HL-60 (cell line): ENCODE measurements around the gene DRD4.

Source experiments
- DNase-seq, 2 experiments: peaks; one replicate each; pipeline ENCODE4 v3.0.0-alpha.2; 2010 to 2020; ENCODE audit warnings: low read depth in 1 of 2, low spot score in 1 of 2
- H3K27ac ChIP-seq: fragments of 250-450 bp; sonication (Bioruptor Pico); replicated peaks from 2 replicates; pipeline ENCODE4 v1.5.1; 2020; ENCODE audit warnings: mild to moderate bottlenecking, moderate library complexity
- H3K27me3 ChIP-seq: fragments of 250-450 bp; sonication (Bioruptor Pico); 2 replicates; pipeline ENCODE4 v1.5.1; 2021; ENCODE audit warnings: mild to moderate bottlenecking, moderate library complexity; ENCODE audit not compliant: insufficient read depth, poor library complexity, severe bottlenecking
- H3K4me3 ChIP-seq: replicated peaks from 2 replicates; pipeline ENCODE4 v1.5.1; 2011; ENCODE audit warnings: mild to moderate bottlenecking, control low read depth, low read length; ENCODE audit not compliant: insufficient read depth
- CTCF ChIP-seq: IDR thresholded peaks from one replicate; pipeline ENCODE4 v1.5.1; 2011; ENCODE audit warnings: low read length, control low read depth, inconsistent platforms; ENCODE audit not compliant: insufficient read depth
- GABPA ChIP-seq: IDR thresholded peaks from 2 replicates; pipeline ENCODE4 v1.6.1; 2012; ENCODE audit warnings: low read depth
- POLR2AphosphoS5 ChIP-seq: IDR thresholded peaks from 2 replicates; pipeline ENCODE4 v1.6.1; 2012; ENCODE audit warnings: low read depth
- REST ChIP-seq: IDR thresholded peaks from 2 replicates; pipeline ENCODE4 v1.6.1; 2012; ENCODE audit warnings: low read depth; ENCODE audit not compliant: insufficient replicate concordance
- SPI1 ChIP-seq: IDR thresholded peaks from 2 replicates; pipeline ENCODE4 v1.6.1; 2012; ENCODE audit warnings: low read depth, mild to moderate bottlenecking, borderline replicate concordance

DRD4 gene

GRCh38 chr11:609341-609811 lies 27.7 kb upstream of the DRD4 start:
- TF ChIP-seq SPI1 = no peak
- TF ChIP-seq GABPA = no peak
- TF ChIP-seq CTCF = no peak
- no peak for TF ChIP-seq POLR2AphosphoS5
- no peak for TF ChIP-seq REST
- no peak overlapping the region for H3K27ac ChIP-seq
- DNase-seq = no peak
- no peak overlapping the region for H3K4me3 ChIP-seq
- no peaks in the 10 kb centered on the region for H3K27me3 ChIP-seq

- Histone ChIP-seq H3K27me3 (no peaks in the 10 kb centered on the region), H3K4me3 (no peak overlapping the region), H3K27ac (no peak overlapping the region)
- TF ChIP-seq POLR2AphosphoS5 = no peak
- no peak for TF ChIP-seq REST
- TF ChIP-seq GABPA = no peak
- TF ChIP-seq SPI1 = no peak
- TF ChIP-seq CTCF = no peak
- no peak for DNase-seq
Measured at GRCh38 chr11:610146-610801, 26.8 kb upstream of the DRD4 start.

GRCh38 chr11:611001-611996 lies 25.8 kb upstream of the DRD4 start:
- Histone ChIP-seq H3K27me3 (no peaks in the 10 kb centered on the region), H3K27ac (no peak overlapping the region), H3K4me3 (no peak overlapping the region)
- DNase-seq = no peak
- TF ChIP-seq POLR2AphosphoS5 (0 out of 2 replicates have a peak, but pooled peaks have one; percentile 0), SPI1 (no peak)
